RWPE1 (cell line): Measurements from ENCODE around the gene FLRT1.

Source experiments
- CTCF ChIA-PET: fragments of 350-600 bp; sonication (Branson Sonifier 250); formaldehyde crosslinking; extraction: SDS; loops from one replicate; lab custom pipeline; 2021; lab: Yijun Ruan, JAX
- POLR2A ChIA-PET: fragments of 400-600 bp; formaldehyde crosslinking; extraction: SDS; loops from one replicate; lab custom pipeline; 2020; ENCODE audit warnings: antibody characterized with exemption; ENCODE audit not compliant: low non-redundant PET; lab: Yijun Ruan, JAX
- DNase-seq: peaks from one replicate; pipeline ENCODE4 v3.0.0; 2012; ENCODE audit warnings: low spot score
- H3K27ac ChIP-seq: fragments of 450-650 bp; 2 replicates; pipeline ENCODE4 v1.5.1; 2017
- TF ChIP-seq, protein P1 (sequence below): fragments of 450-650 bp; conservative IDR thresholded peaks from 2 replicates; pipeline ENCODE4 v1.5.1; 2017; ENCODE audit warnings: low read depth, mild to moderate bottlenecking

The FLRT1 gene

DNA sequence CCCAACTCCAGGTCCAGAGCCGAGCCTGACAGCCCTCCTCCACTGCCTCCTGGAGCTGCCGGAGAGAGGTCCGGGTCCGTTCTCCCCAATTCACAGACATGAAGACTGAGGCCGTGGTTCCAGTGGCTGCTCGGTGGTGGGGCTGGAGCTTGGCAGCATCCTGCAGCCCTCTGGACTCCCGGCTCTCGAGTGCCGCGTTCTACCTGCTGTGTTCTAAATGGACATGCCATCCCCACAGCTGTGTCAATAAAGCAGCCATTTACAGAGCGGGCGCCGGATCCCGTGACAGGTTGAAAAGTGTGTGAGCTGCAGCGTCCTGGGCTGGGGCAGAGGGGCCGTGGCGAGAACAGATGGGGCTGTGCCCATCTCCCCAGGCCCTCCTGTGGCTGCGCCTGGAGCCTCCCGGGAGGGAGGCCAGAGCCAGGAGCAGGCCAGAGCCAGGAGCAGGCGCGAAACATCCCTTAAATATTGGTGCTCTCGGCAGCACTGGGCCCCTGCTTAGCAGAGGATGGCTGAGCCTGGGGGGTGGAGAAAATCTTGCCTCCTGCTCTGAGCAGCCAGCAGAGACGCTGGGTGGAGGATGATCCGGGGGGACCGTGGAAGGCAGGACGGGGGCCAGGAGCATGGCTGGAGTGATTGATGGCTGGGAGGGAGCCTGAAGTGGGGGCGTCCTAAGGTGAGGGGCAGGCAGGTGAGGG lies 46.2 kb downstream of the FLRT1 start:
- no peak for DNase-seq
- TF ChIP-seq, protein P1, sequence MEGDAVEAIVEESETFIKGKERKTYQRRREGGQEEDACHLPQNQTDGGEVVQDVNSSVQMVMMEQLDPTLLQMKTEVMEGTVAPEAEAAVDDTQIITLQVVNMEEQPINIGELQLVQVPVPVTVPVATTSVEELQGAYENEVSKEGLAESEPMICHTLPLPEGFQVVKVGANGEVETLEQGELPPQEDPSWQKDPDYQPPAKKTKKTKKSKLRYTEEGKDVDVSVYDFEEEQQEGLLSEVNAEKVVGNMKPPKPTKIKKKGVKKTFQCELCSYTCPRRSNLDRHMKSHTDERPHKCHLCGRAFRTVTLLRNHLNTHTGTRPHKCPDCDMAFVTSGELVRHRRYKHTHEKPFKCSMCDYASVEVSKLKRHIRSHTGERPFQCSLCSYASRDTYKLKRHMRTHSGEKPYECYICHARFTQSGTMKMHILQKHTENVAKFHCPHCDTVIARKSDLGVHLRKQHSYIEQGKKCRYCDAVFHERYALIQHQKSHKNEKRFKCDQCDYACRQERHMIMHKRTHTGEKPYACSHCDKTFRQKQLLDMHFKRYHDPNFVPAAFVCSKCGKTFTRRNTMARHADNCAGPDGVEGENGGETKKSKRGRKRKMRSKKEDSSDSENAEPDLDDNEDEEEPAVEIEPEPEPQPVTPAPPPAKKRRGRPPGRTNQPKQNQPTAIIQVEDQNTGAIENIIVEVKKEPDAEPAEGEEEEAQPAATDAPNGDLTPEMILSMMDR: no peak
- ChIA-PET POLR2A (no interaction called here), CTCF (no interaction called here)
- no peak overlapping the region for H3K27ac ChIP-seq

DNA sequence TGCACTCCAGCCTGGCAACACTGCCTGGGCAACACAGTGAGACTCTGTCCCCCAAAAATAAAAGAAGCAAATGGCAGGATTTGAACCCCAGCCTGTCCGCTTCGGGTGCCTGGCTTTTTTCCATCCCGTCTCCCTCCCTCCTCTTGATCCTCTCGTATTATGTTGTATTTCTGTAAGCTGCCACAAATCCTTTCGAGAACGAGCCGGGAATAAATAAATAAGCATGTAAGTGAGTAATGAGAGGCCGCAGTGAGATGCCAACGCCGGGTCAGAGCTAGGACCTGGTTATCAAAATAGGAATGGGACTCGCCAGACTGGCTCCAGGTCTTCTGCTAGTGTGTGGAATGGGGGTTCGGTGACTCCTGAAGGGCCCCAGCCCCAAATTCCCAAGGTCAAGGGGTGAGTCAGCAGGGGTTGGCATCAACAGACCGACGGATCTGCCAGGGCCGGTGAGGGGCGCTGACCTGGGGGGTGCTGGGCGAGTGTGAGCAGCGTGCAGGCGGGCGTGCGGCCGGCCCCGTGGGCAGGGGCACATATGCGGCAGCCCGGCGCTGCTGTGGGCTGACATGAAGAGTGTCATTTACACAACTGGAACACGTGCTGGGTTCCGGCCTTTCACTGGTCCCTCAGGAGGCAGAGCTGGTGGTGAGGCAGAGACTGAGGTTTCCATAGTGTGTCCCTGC lies 47.8 kb downstream of the FLRT1 start:
- POLR2A ChIA-PET: no interaction called here

DNA sequence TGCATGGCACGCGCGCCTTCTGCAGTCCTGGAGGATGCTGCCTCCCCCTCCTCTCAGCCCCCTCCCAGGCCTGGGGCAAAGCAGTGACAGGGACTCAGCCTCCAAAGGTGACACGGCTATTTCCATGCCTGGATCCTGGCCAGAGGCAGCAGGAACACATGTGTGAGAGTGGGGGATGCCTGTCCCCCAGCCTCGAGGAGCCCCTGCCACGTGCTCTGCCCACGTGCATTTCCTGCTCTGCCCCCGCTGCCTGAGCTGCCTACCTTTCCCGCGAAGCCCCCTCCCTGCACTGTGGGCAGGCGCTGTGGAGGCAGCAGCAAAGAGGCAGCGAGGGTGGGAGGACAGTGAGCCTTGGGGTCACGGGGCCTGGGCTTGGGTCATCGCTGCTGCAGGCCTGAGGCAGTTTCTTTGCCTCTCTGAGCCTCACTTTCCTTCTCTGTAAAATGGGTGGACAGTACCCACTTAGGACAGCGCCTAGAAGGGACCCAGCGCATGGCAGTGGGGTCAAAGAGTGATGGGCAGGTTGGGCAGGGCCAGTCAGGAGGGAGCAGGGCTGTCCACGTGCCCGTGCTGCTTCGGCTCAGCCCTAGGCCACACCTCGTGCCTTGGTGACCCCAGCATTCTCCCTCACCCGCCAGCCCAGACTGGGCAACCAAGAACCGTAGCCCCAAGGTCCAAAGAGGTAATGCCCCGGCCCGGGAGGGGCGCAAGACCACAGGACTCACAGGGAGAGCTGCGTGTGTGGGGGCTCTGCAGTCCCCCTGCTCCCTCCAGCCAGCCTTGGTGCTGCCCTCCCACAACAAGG lies 48.6 kb downstream of the FLRT1 start:
- ChIA-PET CTCF (no interaction called here), POLR2A (no interaction called here)
- TF ChIP-seq, protein P1: no peak
- no peak overlapping the region for H3K27ac ChIP-seq
- no peak for DNase-seq

More for the DNA sequence above, 47.8 kb downstream of the FLRT1 start:
- no peak overlapping the region for H3K27ac ChIP-seq
- TF ChIP-seq, protein P1: no peak
- DNase-seq: no peak
- CTCF ChIA-PET: no interaction called here

DNA sequence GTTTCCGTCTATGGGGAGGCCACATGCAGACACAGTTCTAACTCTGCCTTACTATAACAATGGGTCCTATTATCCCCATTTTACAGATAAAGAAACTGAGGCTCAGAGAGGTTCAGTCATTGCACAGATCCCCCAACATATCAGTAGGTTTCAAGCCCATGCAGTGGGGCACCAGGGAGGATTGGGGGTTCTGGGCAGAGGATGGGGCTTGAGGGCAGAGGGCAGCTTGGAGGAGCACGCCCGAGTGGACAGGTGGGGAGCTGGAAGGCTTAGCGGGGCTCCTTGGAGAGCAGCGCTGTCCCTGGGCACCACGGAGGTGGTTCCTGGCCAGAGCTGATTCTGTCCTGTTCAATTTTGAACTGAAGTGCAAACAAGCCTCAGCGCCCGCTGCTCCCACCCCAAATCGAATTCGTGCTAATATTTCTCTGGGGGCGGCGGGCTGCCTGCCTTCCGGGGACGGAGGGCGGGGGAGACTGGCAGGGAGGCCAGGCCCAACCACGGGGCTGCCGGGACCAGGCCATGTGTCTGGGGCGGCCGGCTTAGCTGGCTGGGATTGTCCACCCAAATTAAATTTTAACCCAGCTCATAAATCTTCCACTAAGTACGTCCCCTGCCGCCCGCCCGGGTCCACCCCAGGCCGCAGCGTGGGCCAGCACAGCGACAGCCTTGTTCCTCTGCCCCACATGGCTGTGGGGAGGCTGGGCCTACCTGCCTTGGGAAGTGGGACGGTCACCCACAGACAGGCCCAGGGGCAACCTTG lies 49.4 kb downstream of the FLRT1 start:
- TF ChIP-seq, protein P1: no peak
- ChIA-PET POLR2A (no interaction called here), CTCF (no interaction called here)
- DNase-seq: no peak
- H3K27ac ChIP-seq: peak overlapping the region; percentile 76; the same call in 1 of the 2 replicates
